HepG2 (cell line): ENCODE data around the gene AFF2. TPM values are rescaled to one million over a fixed set of nuclear protein-coding genes. Genes with fewer than 3 reads are reported as not detected.

Experiments used
- ATAC-seq: fragments of 200-7000 bp; cut with Tn5 transposase; 3 replicates; pipeline ENCODE4 v1.9.1; 2020; ENCODE audit warnings: mild to moderate bottlenecking, moderate library complexity
- BruUV-seq: library from RNA; stranded (reverse); fragments of 400-500 nt; replicated peaks from 2 replicates; lab custom pipeline; 2021; lab: Mats Ljungman, UMichigan
- CTCF ChIA-PET: fragments of 300-600 bp; formaldehyde crosslinking; extraction: SDS; loops from one replicate; lab custom pipeline; 2021; ENCODE audit warnings: low total read pairs, inconsistent platforms, low intra/inter-chr PET ratio; lab: Yijun Ruan, JAX
- POLR2A ChIA-PET: fragments of 350-600 bp; sonication (Branson Sonifier 250); formaldehyde crosslinking; loops from one replicate; lab custom pipeline; 2020; ENCODE audit warnings: antibody characterized with exemption, inconsistent platforms; lab: Yijun Ruan, JAX
- DNase-seq: peaks from one replicate; pipeline ENCODE4 v3.0.0-alpha.2; 2015; ENCODE audit warnings: low spot score
- FAIRE-seq: peaks from 3 replicates; lab custom pipeline; 2011; peaks lifted over from hg19 to GRCh38; lab: Jason Lieb, UNC
- H2AFZ ChIP-seq: one replicate; pipeline ENCODE4 v1.6.1; 2011; ENCODE audit warnings: low read length, inconsistent platforms
- H3K27ac ChIP-seq: fragments of 300-600 bp; 3 replicates; pipeline ENCODE4 v1.8.0; 2011; ENCODE audit warnings: mixed run types, mild to moderate bottlenecking, mixed read lengths, low read length, inconsistent platforms; ENCODE audit not compliant: insufficient read depth; ENCODE audit errors: extremely low read length
- H3K27me3 ChIP-seq, 2 experiments: fragments of 200-600 bp in 1 of 2; 2 replicates in 1 of 2; 3 replicates in 1 of 2; pipeline versions ENCODE4 v1.6.0 to v1.8.0; 2011; ENCODE audit warnings: low read length in 2 of 2, mild to moderate bottlenecking in 2 of 2, moderate library complexity in 2 of 2, inconsistent platforms in 1 of 2; ENCODE audit not compliant: insufficient read depth in 2 of 2, control insufficient read depth in 1 of 2
- H3K36me3 ChIP-seq, 2 experiments: fragments of 200-600 bp in 1 of 2; replicated peaks in 1 of 2; 2 replicates in 1 of 2; 3 replicates in 1 of 2; pipeline versions ENCODE4 v1.5.1 to v1.8.0; 2011; ENCODE audit warnings: low read length in 2 of 2, inconsistent platforms in 1 of 2; ENCODE audit not compliant: insufficient read depth in 2 of 2, control insufficient read depth in 1 of 2
- H3K4me1 ChIP-seq: 2 replicates; pipeline ENCODE4 v1.5.1; 2012; ENCODE audit warnings: low read length, inconsistent platforms; ENCODE audit not compliant: insufficient read depth
- H3K4me2 ChIP-seq: 2 replicates; pipeline ENCODE4 v1.6.0; 2011; ENCODE audit warnings: low read depth, low read length, inconsistent platforms
- H3K4me3 ChIP-seq, 3 experiments: fragments of 200-600 bp in 1 of 3; sonication (generic), shearing (Covaris generic) in 1 of 3; replicated peaks in 1 of 3; 2 replicates each; pipeline ENCODE4 v1.5.1; 2011 to 2016; ENCODE audit warnings: low read length in 3 of 3, inconsistent platforms in 2 of 3, low read depth in 2 of 3, mild to moderate bottlenecking in 2 of 3, control low read depth in 1 of 3, mixed read lengths in 1 of 3; ENCODE audit not compliant: insufficient read depth in 1 of 3
- H3K79me2 ChIP-seq: one replicate; pipeline ENCODE4 v1.6.1; 2011; ENCODE audit warnings: low read length, inconsistent platforms; ENCODE audit not compliant: insufficient read depth
- H3K9ac ChIP-seq: 2 replicates; pipeline ENCODE4 v1.6.0; 2011; ENCODE audit warnings: mild to moderate bottlenecking, low read depth, low read length, inconsistent platforms; ENCODE audit not compliant: insufficient read depth
- H3K9me3 ChIP-seq: 2 replicates; pipeline ENCODE4 v1.5.1; 2012; ENCODE audit warnings: mild to moderate bottlenecking, low read length
- H4K20me1 ChIP-seq: 2 replicates; pipeline ENCODE4 v1.6.0; 2011; ENCODE audit warnings: inconsistent platforms, mild to moderate bottlenecking, low read length, moderate library complexity; ENCODE audit not compliant: insufficient read depth
- AKAP8 ChIP-seq: sonication (generic); formaldehyde crosslinking; IDR thresholded peaks from 2 replicates; pipeline ENCODE4 v1.5.1; 2020; ENCODE audit warnings: mild to moderate bottlenecking, missing genetic modification reagents
- CENPX ChIP-seq: sonication (generic); formaldehyde crosslinking; IDR thresholded peaks from 2 replicates; pipeline ENCODE4 v1.9.0; 2021; ENCODE audit warnings: mild to moderate bottlenecking, missing genetic modification reagents, moderate library complexity
- FIP1L1 ChIP-seq: fragments of 200-400 bp; formaldehyde crosslinking; IDR thresholded peaks from 2 replicates; pipeline ENCODE4 v1.6.1; 2018; ENCODE audit warnings: low read depth, mild to moderate bottlenecking, low read length, moderate library complexity, borderline replicate concordance; ENCODE audit not compliant: insufficient read depth
- MAFG ChIP-seq: sonication (generic); formaldehyde crosslinking; IDR thresholded peaks from 2 replicates; pipeline ENCODE4 v1.5.1; 2020; ENCODE audit warnings: mild to moderate bottlenecking, missing genetic modification reagents
- MED13 ChIP-seq: sonication (generic); formaldehyde crosslinking; IDR thresholded peaks from 2 replicates; pipeline ENCODE4 v1.5.0; 2020; ENCODE audit warnings: missing genetic modification reagents
- SMARCC2 ChIP-seq: fragments of 450-650 bp; IDR thresholded peaks from 2 replicates; pipeline ENCODE4 v1.6.1; 2017; ENCODE audit warnings: antibody characterized with exemption, mild to moderate bottlenecking
- TRIM24 ChIP-seq: sonication (generic); formaldehyde crosslinking; IDR thresholded peaks from 2 replicates; pipeline ENCODE4 v1.8.0; 2022; ENCODE audit warnings: mild to moderate bottlenecking, missing genetic modification reagents
- ZBTB26 ChIP-seq: IDR thresholded peaks from 2 replicates; pipeline ENCODE4 v1.6.1; 2016; ENCODE audit warnings: missing compliant biosample characterization, missing genetic modification reagents, borderline replicate concordance
- ZNF232 ChIP-seq: sonication (generic); formaldehyde crosslinking; IDR thresholded peaks from 2 replicates; pipeline ENCODE4 v1.4.0; 2020; ENCODE audit warnings: missing genetic modification reagents, borderline replicate concordance
- ZNF660 ChIP-seq: sonication (generic); formaldehyde crosslinking; IDR thresholded peaks from 2 replicates; pipeline ENCODE4 v1.5.1; 2020; ENCODE audit warnings: mild to moderate bottlenecking, low read depth, missing genetic modification reagents, borderline replicate concordance
- ZSCAN25 ChIP-seq: sonication (generic); formaldehyde crosslinking; IDR thresholded peaks from 2 replicates; pipeline ENCODE4 v1.8.0; 2022; ENCODE audit warnings: mild to moderate bottlenecking, missing genetic modification reagents
- WGBS: methylation state at CpG from one replicate; pipeline ENCODE4 v1.1.6; 2017; ENCODE audit warnings: low lambda C conversion rate; 5-methylcytosine and 5-hydroxymethylcytosine counted together
- in situ Hi-C: cut with HindIII; loops from 2 replicates; pipeline ENCODE4 v1.10.0; 2017; ENCODE audit warnings: low pct_unique_long_range_greater_than_20kb; ENCODE audit not compliant: extremely low pct_ligation_motif_present
- intact Hi-C: fragments of 100-400 bp; cut with micrococcal nuclease; formaldehyde crosslinking; loops from one replicate; pipeline ENCODE4 v1.10.0; 2022; ENCODE audit not compliant: unreplicated experiment
- polyA plus RNA-seq, 8 experiments: library from polyadenylated mRNA; depleted of rRNA in 3 of 8; stranded (reverse) in 7 of 8; unstranded in 1 of 8; fragments of >200 nt; fragmentation: Illumina TruSeq in 4 of 8; extraction: Trizol in 4 of 8; gene quantifications; 2 replicates each; pipeline versions ENCODE4 v1.2.1 to v1.2.3, GENCODE V29; 2011 to 2016; ENCODE audit warnings: low read depth in 4 of 8, missing spikeins in 1 of 8, mixed read lengths in 1 of 8; ENCODE audit not compliant: insufficient read depth in 1 of 8
- total RNA-seq, 5 experiments: library from RNA; depleted of rRNA; stranded (reverse); fragments of >200 nt; fragmentation: Illumina TruSeq; extraction: Trizol; gene quantifications; 2 replicates each; pipeline ENCODE4 v1.2.3, GENCODE V29; 2016; ENCODE audit warnings: low read depth in 1 of 5
- TF ChIP-seq, protein P1 (sequence below): IDR thresholded peaks from 2 replicates; pipeline ENCODE4 v1.6.1; 2016; ENCODE audit warnings: low read depth, missing genetic modification reagents, missing compliant biosample characterization

AFF2 gene
- total and polyA plus RNA-seq, 2 of the 13 experiments (the other 11 are each of a cell fraction or from before 2014, with no cell fraction given) = not detected

GRCh38 chrX:148542481-148543255 is 42.3 kb downstream of the AFF2 start:
- H3K9ac ChIP-seq = no peak overlapping the region
- TF ChIP-seq SMARCC2 (no peak), ZSCAN25 (no peak), TRIM24 (CRISPR knock-in tag) (no peak), MAFG (CRISPR knock-in tag) (no peak), ZNF660 (CRISPR knock-in tag) (no peak), MED13 (CRISPR knock-in tag) (no peak), ZNF232 (no peak), CENPX (no peak), ZBTB26 (CRISPR knock-in tag) (no peak), FIP1L1 (no peak), AKAP8 (CRISPR knock-in tag) (no peak)
- TF ChIP-seq, protein P1, sequence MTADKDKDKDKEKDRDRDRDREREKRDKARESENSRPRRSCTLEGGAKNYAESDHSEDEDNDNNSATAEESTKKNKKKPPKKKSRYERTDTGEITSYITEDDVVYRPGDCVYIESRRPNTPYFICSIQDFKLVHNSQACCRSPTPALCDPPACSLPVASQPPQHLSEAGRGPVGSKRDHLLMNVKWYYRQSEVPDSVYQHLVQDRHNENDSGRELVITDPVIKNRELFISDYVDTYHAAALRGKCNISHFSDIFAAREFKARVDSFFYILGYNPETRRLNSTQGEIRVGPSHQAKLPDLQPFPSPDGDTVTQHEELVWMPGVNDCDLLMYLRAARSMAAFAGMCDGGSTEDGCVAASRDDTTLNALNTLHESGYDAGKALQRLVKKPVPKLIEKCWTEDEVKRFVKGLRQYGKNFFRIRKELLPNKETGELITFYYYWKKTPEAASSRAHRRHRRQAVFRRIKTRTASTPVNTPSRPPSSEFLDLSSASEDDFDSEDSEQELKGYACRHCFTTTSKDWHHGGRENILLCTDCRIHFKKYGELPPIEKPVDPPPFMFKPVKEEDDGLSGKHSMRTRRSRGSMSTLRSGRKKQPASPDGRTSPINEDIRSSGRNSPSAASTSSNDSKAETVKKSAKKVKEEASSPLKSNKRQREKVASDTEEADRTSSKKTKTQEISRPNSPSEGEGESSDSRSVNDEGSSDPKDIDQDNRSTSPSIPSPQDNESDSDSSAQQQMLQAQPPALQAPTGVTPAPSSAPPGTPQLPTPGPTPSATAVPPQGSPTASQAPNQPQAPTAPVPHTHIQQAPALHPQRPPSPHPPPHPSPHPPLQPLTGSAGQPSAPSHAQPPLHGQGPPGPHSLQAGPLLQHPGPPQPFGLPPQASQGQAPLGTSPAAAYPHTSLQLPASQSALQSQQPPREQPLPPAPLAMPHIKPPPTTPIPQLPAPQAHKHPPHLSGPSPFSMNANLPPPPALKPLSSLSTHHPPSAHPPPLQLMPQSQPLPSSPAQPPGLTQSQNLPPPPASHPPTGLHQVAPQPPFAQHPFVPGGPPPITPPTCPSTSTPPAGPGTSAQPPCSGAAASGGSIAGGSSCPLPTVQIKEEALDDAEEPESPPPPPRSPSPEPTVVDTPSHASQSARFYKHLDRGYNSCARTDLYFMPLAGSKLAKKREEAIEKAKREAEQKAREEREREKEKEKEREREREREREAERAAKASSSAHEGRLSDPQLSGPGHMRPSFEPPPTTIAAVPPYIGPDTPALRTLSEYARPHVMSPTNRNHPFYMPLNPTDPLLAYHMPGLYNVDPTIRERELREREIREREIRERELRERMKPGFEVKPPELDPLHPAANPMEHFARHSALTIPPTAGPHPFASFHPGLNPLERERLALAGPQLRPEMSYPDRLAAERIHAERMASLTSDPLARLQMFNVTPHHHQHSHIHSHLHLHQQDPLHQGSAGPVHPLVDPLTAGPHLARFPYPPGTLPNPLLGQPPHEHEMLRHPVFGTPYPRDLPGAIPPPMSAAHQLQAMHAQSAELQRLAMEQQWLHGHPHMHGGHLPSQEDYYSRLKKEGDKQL (CRISPR knock-in tag) = no peak
- TF ChIP-seq, all 625 proteins: peak for 0
- no peaks in the 10 kb centered on the region for H3K79me2 ChIP-seq
- H3K4me3 ChIP-seq = no peak overlapping the region
- no peak overlapping the region for H3K4me2 ChIP-seq
- H4K20me1 ChIP-seq = no peaks in the 10 kb centered on the region
- CTCF ChIA-PET = no interaction called here
- H2AFZ ChIP-seq = no peak overlapping the region
- POLR2A ChIA-PET = no interaction called here
- no peaks in the 10 kb centered on the region for H3K27me3 ChIP-seq
- WGBS = 0% methylated on average over 2 of the region's 5 CpGs
- no peak for DNase-seq
- no peaks in the 10 kb centered on the region for H3K9me3 ChIP-seq
- no peak for FAIRE-seq
- BruUV-seq = no TSS peak
- no peaks in the 10 kb centered on the region for H3K36me3 ChIP-seq
- intact Hi-C loops = no loop called here
- H3K27ac ChIP-seq = no peak overlapping the region
- in situ Hi-C loops = no loop called here
- no peaks in the 10 kb centered on the region for H3K4me1 ChIP-seq
- no peak for ATAC-seq
